Measurements from ENCODE around the gene JAZF1. TPM values are rescaled to one million over a fixed set of nuclear protein-coding genes. Genes with fewer than 3 reads are reported as not detected.

JAZF1 gene
- total RNA-seq, 1 experiment from 2014 or later: 3.4 TPM

- Histone ChIP-seq H3K4me1 (ENCODE audit: control insufficient read depth in 1 of 2, insufficient read depth in 2 of 2, low read length in 2 of 2) (peaks cover 0 to 6% of the 10 kb centered on the region in 2 experiments; a peak in 1 of 4 replicates), H2AFZ (ENCODE audit: low read depth, low read length, poor library complexity, severe bottlenecking) (no peak overlapping the region), H3K27ac (ENCODE audit: low read depth, low read length) (no peak overlapping the region), H3K9me2 (ENCODE audit: insufficient read depth) (no peaks in the 10 kb centered on the region), H3K9me3 (ENCODE audit: control insufficient read depth in 1 of 2, insufficient read depth in 1 of 2, low read depth in 1 of 2, low read length in 2 of 2) (peaks cover 0 to 2% of the 10 kb centered on the region in 2 experiments; a peak in 1 of 4 replicates), H4K20me1 (ENCODE audit: insufficient read depth) (no peaks in the 10 kb centered on the region), H3K79me2 (ENCODE audit: insufficient read depth, low read length) (no peaks in the 10 kb centered on the region), H3K36me3 (ENCODE audit: control insufficient read depth in 1 of 2, insufficient read depth in 2 of 2, low read length in 2 of 2) (no peaks in the 10 kb centered on the region), H3K9ac (ENCODE audit: low read length) (no peak overlapping the region), H3K4me3 (replicated peaks in 1 of 2; ENCODE audit: low read depth in 1 of 2, low read length in 2 of 2) (no peak overlapping the region), H3K27me3 (ENCODE audit: insufficient read depth, low read length) (no peaks in the 10 kb centered on the region), H3K4me2 (ENCODE audit: low read length) (no peak overlapping the region)
- RAD21 ChIA-PET (ENCODE audit: low non-redundant PET in 1 of 2, low total read pairs in 2 of 2, uncharacterized antibody in 2 of 2, unreplicated experiment in 2 of 2): no interaction called here
- BruUV-seq (replicated peaks): no TSS peak
- DNase-seq (ENCODE audit: low read depth, low spot score) (no peak), ATAC-seq (no peak)
- no peak for TF ChIP-seq CEBPB (IDR thresholded peaks at IDR 0.05; ENCODE audit: low read depth)
- POLR2A ChIA-PET: interaction anchor here (0.6 kb wide), 1 partner anchor 32 kb away, joined by 3 read pairs; no protein-coding TSS in a partner anchor
- CTCF ChIA-PET: no interaction called here
- intact Hi-C loops (cut with micrococcal nuclease): no loop called here
These were observed 167.6 kb downstream of the JAZF1 start for GRCh38 chr7:28013019-28013418.

GRCh38 chr7:28008911-28009310 is 171.7 kb downstream of the JAZF1 start:
- Histone ChIP-seq H3K9me3 (ENCODE audit: control insufficient read depth in 1 of 2, insufficient read depth in 1 of 2, low read depth in 1 of 2, low read length in 2 of 2) (no peaks in the 10 kb centered on the region), H3K27ac (ENCODE audit: low read depth, low read length) (no peak overlapping the region), H3K4me1 (ENCODE audit: control insufficient read depth in 1 of 2, insufficient read depth in 2 of 2, low read length in 2 of 2) (no peaks in the 10 kb centered on the region), H3K36me3 (ENCODE audit: control insufficient read depth in 1 of 2, insufficient read depth in 2 of 2, low read length in 2 of 2) (no peaks in the 10 kb centered on the region), H4K20me1 (ENCODE audit: insufficient read depth) (no peaks in the 10 kb centered on the region), H2AFZ (ENCODE audit: low read depth, low read length, poor library complexity, severe bottlenecking) (no peak overlapping the region), H3K27me3 (ENCODE audit: insufficient read depth, low read length) (no peaks in the 10 kb centered on the region), H3K4me2 (ENCODE audit: low read length) (no peak overlapping the region), H3K9ac (ENCODE audit: low read length) (no peak overlapping the region), H3K9me2 (ENCODE audit: insufficient read depth) (no peaks in the 10 kb centered on the region), H3K79me2 (ENCODE audit: insufficient read depth, low read length) (no peaks in the 10 kb centered on the region), H3K4me3 (replicated peaks in 1 of 2; ENCODE audit: low read depth in 1 of 2, low read length in 2 of 2) (no peak overlapping the region)
- POLR2A ChIA-PET: no interaction called here
- ATAC-seq (no peak), DNase-seq (ENCODE audit: low read depth, low spot score) (no peak)
- CTCF ChIA-PET: no interaction called here
- RAD21 ChIA-PET (ENCODE audit: low non-redundant PET in 1 of 2, low total read pairs in 2 of 2, uncharacterized antibody in 2 of 2, unreplicated experiment in 2 of 2): no interaction called here
- no TSS peak for BruUV-seq (replicated peaks)
- TF ChIP-seq ELF1 (IDR thresholded peaks at IDR 0.05; ENCODE audit: borderline replicate concordance, low read depth) (no peak), POLR2AphosphoS5 (IDR thresholded peaks at IDR 0.05; ENCODE audit: low read depth, low read length) (no peak), ZBTB33 (IDR thresholded peaks at IDR 0.05; ENCODE audit: extremely low read depth, insufficient replicate concordance, low read length) (no peak), ZFX (IDR thresholded peaks at IDR 0.05) (no peak), JUND (IDR thresholded peaks at IDR 0.05) (no peak), RAD21 (IDR thresholded peaks at IDR 0.05; ENCODE audit: low read depth) (no peak), EZH2phosphoT487 (IDR thresholded peaks at IDR 0.05; ENCODE audit: borderline replicate concordance) (no peak), POLR2A (IDR thresholded peaks at IDR 0.05; ENCODE audit: borderline replicate concordance, extremely low read depth, insufficient read depth, insufficient read length) (no peak), FOSL1 (IDR thresholded peaks at IDR 0.05; ENCODE audit: low read depth) (no peak), MAX (IDR thresholded peaks at IDR 0.05) (no peak), EZH2 (IDR thresholded peaks at IDR 0.05) (no peak), ZNF274 (IDR thresholded peaks at IDR 0.05; ENCODE audit: low read depth, low read length) (no peak), EGR1 (IDR thresholded peaks at IDR 0.05; ENCODE audit: low read depth) (no peak), CBX3 (IDR thresholded peaks at IDR 0.05; ENCODE audit: low read depth) (no peak), SRF (IDR thresholded peaks at IDR 0.05; ENCODE audit: low read depth) (no peak), SP1 (IDR thresholded peaks at IDR 0.05; ENCODE audit: low read depth) (no peak), CEBPB (IDR thresholded peaks at IDR 0.05; ENCODE audit: low read depth) (no peak)
- TF ChIP-seq, protein P1, sequence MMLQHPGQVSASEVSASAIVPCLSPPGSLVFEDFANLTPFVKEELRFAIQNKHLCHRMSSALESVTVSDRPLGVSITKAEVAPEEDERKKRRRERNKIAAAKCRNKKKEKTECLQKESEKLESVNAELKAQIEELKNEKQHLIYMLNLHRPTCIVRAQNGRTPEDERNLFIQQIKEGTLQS (IDR thresholded peaks at IDR 0.05): no peak
- intact Hi-C loops (cut with micrococcal nuclease): no loop called here
